Endothelial cell (in vitro differentiated cells): ENCODE results near the gene FUS. TPM values are rescaled to one million over a fixed set of nuclear protein-coding genes. Genes with fewer than 3 reads are reported as not detected.
A peak's percentile ranks its signal among the peaks of the same experiment; 100 is the strongest.

Experiments
- DNase-seq: peaks from one replicate; pipeline ENCODE4 v3.0.0; 2021; ENCODE audit warnings: low spot score
- H3K27ac Mint-ChIP-seq: one replicate; pipeline ENCODE4 v1.8.0; 2021; ENCODE audit warnings: mixed read lengths, inconsistent platforms; ENCODE audit not compliant: unreplicated experiment
- H3K27me3 Mint-ChIP-seq: one replicate; pipeline ENCODE4 v1.8.0; 2021; ENCODE audit warnings: mild to moderate bottlenecking, moderate library complexity, mixed read lengths, inconsistent platforms; ENCODE audit not compliant: unreplicated experiment
- H3K36me3 Mint-ChIP-seq: one replicate; pipeline ENCODE4 v1.8.0; 2021; ENCODE audit warnings: mild to moderate bottlenecking, low read depth, mixed read lengths, inconsistent platforms; ENCODE audit not compliant: unreplicated experiment
- H3K4me1 Mint-ChIP-seq: one replicate; pipeline ENCODE4 v1.8.0; 2021; ENCODE audit warnings: mild to moderate bottlenecking, mixed read lengths, inconsistent platforms; ENCODE audit not compliant: unreplicated experiment
- H3K4me3 Mint-ChIP-seq: one replicate; pipeline ENCODE4 v1.8.0; 2021; ENCODE audit warnings: mild to moderate bottlenecking, mixed read lengths, inconsistent platforms; ENCODE audit not compliant: unreplicated experiment
- H3K9me3 Mint-ChIP-seq: one replicate; pipeline ENCODE4 v1.8.0; 2021; ENCODE audit warnings: mixed read lengths, inconsistent platforms; ENCODE audit not compliant: unreplicated experiment
- total RNA-seq: library from RNA; stranded (reverse); fragmentation: NEBNext Ultra II Directional; extraction: Animal tissue kit (Norgen Biotek cat#: 25700); gene quantifications from one replicate; pipeline ENCODE4 v1.2.1, GENCODE V29; 2021; ENCODE audit not compliant: unreplicated experiment
- TF ChIP-seq, protein P1 (sequence below): fragments of 200-600 bp; sonication (generic); IDR thresholded peaks from one replicate; pipeline ENCODE4 v1.5.0; 2021; ENCODE audit warnings: antibody characterized with exemption; ENCODE audit not compliant: unreplicated experiment

The FUS gene
- total RNA-seq, 1 donor from 2014 or later = 590 TPM

DNA sequence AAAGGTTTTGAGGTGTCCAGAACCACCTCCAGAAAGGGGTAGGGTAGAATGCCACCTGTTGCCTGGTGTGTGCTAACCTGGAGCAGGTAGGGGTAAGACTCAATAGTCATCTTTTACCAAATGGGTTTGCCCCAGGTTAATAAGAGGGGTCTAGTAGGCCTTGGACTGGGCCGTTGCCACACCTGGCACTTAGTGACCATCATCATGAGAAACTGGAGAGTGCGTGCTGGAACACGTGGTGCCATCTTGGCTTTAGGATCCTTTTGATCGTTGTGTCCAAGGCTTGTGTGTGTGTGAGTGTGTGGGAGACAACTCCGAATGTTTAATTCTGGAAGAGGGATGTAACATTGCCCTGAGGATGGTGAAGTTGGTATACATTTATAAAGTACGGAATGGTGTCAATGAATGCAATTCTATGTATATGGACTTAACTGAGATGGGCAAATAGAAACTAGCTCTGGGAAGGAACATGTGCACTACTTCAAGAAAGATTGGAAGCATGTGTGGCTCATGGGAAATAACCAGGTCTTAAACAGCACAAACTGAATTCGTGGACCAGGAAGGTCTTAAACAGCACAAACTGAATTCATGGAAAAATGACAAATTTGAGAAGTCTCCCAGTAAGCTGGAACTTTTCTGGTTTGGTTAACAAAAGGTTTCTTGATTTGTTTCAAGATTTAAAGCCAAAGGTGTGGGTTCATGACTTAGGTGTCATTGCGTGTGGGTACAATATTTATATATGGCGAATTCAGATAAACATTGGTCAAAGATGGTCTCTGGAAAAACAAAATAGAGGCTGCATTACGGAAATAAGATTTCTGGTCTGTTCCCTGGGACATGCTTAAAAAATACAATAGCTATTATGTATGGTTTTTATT lies 7.2 kb downstream of the FUS start:
- Mint-ChIP-seq H3K27ac (no peak overlapping the region), H3K9me3 (no peaks in the 10 kb centered on the region), H3K4me3 (peak overlapping the region; percentile 64), H3K4me1 (peaks cover 79% of the 10 kb centered on the region), H3K27me3 (peaks cover 31% of the 10 kb centered on the region), H3K36me3 (peaks cover 96% of the 10 kb centered on the region)
- TF ChIP-seq, protein P1, sequence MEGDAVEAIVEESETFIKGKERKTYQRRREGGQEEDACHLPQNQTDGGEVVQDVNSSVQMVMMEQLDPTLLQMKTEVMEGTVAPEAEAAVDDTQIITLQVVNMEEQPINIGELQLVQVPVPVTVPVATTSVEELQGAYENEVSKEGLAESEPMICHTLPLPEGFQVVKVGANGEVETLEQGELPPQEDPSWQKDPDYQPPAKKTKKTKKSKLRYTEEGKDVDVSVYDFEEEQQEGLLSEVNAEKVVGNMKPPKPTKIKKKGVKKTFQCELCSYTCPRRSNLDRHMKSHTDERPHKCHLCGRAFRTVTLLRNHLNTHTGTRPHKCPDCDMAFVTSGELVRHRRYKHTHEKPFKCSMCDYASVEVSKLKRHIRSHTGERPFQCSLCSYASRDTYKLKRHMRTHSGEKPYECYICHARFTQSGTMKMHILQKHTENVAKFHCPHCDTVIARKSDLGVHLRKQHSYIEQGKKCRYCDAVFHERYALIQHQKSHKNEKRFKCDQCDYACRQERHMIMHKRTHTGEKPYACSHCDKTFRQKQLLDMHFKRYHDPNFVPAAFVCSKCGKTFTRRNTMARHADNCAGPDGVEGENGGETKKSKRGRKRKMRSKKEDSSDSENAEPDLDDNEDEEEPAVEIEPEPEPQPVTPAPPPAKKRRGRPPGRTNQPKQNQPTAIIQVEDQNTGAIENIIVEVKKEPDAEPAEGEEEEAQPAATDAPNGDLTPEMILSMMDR = no peak
- no peak for DNase-seq

DNA sequence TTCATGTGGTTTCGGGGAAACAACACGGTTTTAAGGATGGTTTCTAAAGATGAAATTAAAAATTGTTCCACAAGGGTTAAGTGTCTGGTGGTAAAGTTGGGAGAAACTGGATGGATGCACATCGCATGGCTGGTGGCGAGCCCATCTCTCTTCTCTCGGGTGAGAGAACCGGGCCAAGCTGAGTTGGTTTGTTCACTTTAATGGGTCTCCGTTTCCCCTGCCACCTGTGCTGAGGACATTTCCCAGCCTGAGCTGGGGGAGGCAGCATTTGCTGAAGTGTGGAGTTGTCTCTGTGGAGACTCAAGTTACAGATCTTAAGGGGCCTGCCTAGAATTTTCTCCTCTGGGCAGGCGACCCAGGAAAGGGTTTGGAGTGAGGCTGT lies 7.9 kb downstream of the FUS start:
- Mint-ChIP-seq H3K9me3 (no peaks in the 10 kb centered on the region), H3K4me3 (no peak overlapping the region), H3K4me1 (peaks cover 73% of the 10 kb centered on the region), H3K36me3 (peaks cover 90% of the 10 kb centered on the region), H3K27me3 (peaks cover 28% of the 10 kb centered on the region), H3K27ac (peak overlapping the region; percentile 27)
- no peak for DNase-seq
- TF ChIP-seq, protein P1 = no peak

DNA sequence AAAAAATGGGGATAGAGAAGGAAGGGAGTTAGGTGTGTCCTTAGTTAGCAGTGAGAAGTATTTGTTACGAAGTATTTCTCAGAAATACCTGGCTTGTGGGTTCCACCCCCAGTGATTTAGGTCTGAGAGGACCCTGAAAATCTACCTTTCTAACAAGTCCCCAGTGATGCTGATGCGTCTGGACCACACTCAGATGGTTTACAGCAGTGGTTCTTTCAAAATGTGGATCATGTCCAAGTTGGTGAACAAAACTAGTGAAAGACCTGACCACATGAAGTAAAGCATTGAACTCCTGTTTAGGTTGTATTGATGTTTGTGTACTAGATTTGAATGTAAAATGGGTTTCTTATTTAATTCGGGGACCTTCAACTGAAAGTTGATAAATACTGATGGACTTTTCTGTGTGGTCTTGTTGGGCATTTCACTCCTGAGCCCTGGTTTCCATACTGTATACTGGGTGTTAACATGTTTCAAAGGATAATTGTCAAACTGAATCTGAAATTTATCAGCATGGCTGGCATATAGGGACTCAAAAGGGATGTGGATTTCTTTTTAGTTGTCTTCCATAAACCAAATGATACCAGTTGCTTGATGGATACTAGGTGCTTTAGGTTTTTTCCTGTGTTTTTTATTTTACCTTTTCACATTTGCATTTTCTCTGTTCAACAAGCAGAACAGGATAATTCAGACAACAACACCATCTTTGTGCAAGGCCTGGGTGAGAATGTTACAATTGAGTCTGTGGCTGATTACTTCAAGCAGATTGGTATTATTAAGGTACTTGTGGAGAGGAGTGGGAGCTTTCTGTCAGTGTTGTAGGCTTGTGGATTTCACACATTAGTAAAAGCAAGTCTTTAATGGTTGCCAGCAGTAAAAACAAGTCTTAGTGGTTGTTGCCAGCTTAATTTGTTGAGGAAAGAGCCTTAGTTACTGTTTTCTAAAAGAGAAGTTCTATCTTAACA lies 8.8 kb downstream of the FUS start:
- Mint-ChIP-seq H3K27me3 (peaks cover 24% of the 10 kb centered on the region), H3K36me3 (peaks cover 89% of the 10 kb centered on the region), H3K4me3 (peak overlapping the region; percentile 65), H3K4me1 (peaks cover 67% of the 10 kb centered on the region), H3K9me3 (no peaks in the 10 kb centered on the region), H3K27ac (peak overlapping the region; percentile 55)
- TF ChIP-seq, protein P1 = no peak
- no peak for DNase-seq

DNA sequence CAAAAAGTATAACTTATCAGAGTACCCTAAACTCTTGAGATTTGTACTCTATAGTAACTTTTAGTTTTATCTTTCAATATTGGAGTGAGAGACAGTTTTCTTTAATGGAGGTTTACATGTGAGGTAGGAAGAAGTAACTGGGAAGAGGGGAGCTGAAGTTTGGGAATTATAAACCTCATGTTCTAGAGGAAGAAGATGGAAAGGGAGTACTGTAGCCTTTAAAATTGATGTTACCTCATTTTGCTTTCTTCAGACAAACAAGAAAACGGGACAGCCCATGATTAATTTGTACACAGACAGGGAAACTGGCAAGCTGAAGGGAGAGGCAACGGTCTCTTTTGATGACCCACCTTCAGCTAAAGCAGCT lies 9.5 kb downstream of the FUS start:
- no peak for DNase-seq
- H3K4me1 Mint-ChIP-seq = peaks cover 62% of the 10 kb centered on the region
- H3K36me3 Mint-ChIP-seq = peaks cover 91% of the 10 kb centered on the region
- TF ChIP-seq, protein P1 = no peak
- peak overlapping the region; percentile 65 for H3K4me3 Mint-ChIP-seq
- H3K27ac Mint-ChIP-seq = peak overlapping the region; percentile 26
- H3K9me3 Mint-ChIP-seq = no peaks in the 10 kb centered on the region
- peaks cover 21% of the 10 kb centered on the region for H3K27me3 Mint-ChIP-seq
